ENCODE results near the gene ANAPC4.

DNA sequence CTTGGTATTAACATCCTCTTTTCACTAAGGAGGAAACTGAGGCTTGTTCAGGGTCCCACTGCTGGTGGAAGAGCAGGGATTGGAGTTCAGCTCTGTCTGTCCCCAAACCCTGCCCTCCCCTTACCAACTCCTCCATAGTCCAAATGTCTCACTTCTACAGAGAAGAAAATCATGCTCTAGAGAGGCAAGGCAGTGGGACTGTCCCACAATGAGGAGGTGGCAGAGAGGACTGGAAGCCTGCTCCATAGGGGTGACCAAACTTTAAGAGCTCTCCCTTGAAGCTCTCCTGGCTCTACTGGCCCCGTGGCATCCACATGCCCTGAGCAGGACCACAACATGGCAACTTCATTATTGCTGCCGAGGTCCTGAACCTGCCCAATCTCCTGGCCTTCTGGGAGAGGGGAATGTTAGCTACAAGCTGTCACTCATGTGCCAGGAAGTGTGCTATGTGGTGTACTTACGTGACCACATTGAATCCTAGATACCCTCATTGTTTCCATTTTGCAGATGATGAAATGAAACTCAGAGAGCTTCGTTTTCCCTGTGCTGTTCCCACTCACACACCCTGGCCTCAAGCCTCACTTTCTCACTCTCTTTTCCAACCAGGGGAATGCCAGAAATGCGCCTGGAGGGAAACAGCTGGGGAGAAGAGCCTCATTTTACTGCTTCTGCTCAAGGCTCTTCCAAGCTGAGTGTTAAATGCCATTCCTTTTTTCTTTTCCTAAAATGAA is 71.5 kb downstream of the ANAPC4 start:
- TF ChIP-seq, protein P1, sequence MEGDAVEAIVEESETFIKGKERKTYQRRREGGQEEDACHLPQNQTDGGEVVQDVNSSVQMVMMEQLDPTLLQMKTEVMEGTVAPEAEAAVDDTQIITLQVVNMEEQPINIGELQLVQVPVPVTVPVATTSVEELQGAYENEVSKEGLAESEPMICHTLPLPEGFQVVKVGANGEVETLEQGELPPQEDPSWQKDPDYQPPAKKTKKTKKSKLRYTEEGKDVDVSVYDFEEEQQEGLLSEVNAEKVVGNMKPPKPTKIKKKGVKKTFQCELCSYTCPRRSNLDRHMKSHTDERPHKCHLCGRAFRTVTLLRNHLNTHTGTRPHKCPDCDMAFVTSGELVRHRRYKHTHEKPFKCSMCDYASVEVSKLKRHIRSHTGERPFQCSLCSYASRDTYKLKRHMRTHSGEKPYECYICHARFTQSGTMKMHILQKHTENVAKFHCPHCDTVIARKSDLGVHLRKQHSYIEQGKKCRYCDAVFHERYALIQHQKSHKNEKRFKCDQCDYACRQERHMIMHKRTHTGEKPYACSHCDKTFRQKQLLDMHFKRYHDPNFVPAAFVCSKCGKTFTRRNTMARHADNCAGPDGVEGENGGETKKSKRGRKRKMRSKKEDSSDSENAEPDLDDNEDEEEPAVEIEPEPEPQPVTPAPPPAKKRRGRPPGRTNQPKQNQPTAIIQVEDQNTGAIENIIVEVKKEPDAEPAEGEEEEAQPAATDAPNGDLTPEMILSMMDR (IDR thresholded peaks at IDR 0.05; ENCODE audit: poor library complexity): no peak
- TF ChIP-seq EZH2 (IDR thresholded peaks at IDR 0.05; ENCODE audit: borderline replicate concordance): no peak
- no peak for TF ChIP-seq EZH2phosphoT487 (IDR thresholded peaks at IDR 0.05; ENCODE audit: low read depth, severe bottlenecking, unreplicated experiment)

All from hepatocyte (in vitro differentiated cells).